Neural cell (in vitro differentiated cells): Measurements from ENCODE around the gene EMILIN2.

Experiments
- CTCF ChIP-seq: fragments of 450-650 bp; IDR thresholded peaks from 2 replicates; pipeline ENCODE4 v1.5.1; 2014; ENCODE audit warnings: antibody characterized with exemption, mild to moderate bottlenecking, moderate library complexity; ENCODE audit not compliant: poor library complexity, severe bottlenecking
- EP300 ChIP-seq: fragments of 450-650 bp; conservative IDR thresholded peaks from 2 replicates; pipeline ENCODE4 v1.6.1; 2014; ENCODE audit warnings: antibody characterized with exemption, mild to moderate bottlenecking, moderate library complexity; ENCODE audit not compliant: poor library complexity, severe bottlenecking
- EZH2 ChIP-seq: fragments of 200-600, 300-800 bp; shearing (Covaris generic), sonication (generic); IDR thresholded peaks from 2 replicates; pipeline ENCODE4 v1.6.1; 2014; ENCODE audit warnings: antibody characterized with exemption, low read length, borderline replicate concordance, mild to moderate bottlenecking; ENCODE audit not compliant: insufficient read depth, poor library complexity, severe bottlenecking
- MXI1 ChIP-seq: fragments of 450-650 bp; conservative IDR thresholded peaks from 2 replicates; pipeline ENCODE4 v1.6.1; 2014; ENCODE audit warnings: antibody characterized with exemption, mild to moderate bottlenecking; ENCODE audit not compliant: poor library complexity, severe bottlenecking
- POLR2AphosphoS5 ChIP-seq: IDR thresholded peaks from 2 replicates; pipeline ENCODE4 v1.6.1; 2012
- RAD21 ChIP-seq: fragments of 450-650 bp; conservative IDR thresholded peaks from 2 replicates; pipeline ENCODE4 v1.6.1; 2014; ENCODE audit warnings: antibody characterized with exemption, mild to moderate bottlenecking, moderate library complexity
- SMC3 ChIP-seq: fragments of 450-650 bp; conservative IDR thresholded peaks from 2 replicates; pipeline ENCODE4 v1.6.1; 2014; ENCODE audit warnings: antibody characterized with exemption, mild to moderate bottlenecking, moderate library complexity; ENCODE audit not compliant: poor library complexity
- TAF1 ChIP-seq: IDR thresholded peaks from 2 replicates; pipeline ENCODE4 v1.6.1; 2012; ENCODE audit warnings: low read depth
- TF ChIP-seq, protein P1 (sequence below): IDR thresholded peaks from 2 replicates; pipeline ENCODE4 v1.6.1; 2012; ENCODE audit warnings: borderline replicate concordance

DNA sequence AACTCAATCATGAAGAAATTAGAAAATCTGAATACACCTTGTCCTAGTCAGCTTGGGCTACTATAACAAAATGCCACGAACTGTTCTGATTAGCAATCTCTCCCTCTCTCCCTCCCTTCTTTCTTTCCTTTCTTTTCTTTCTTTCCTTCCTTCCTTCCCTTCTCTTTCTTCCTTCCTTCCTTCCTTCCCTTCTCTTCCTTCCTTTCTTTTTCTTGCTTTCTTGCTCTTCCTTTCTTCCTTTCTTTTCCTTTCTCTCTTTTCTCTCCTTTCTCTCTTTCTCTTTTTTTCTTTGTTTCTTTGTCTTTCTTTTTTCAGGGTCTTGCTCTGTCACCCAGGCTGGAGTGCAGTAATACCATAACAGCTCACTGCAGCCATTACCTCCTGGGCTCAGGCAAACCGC, 23.6 kb upstream of the EMILIN2 start:
- no peak for TF ChIP-seq EZH2
- no peak for TF ChIP-seq CTCF
- no peak for TF ChIP-seq POLR2AphosphoS5
- TF ChIP-seq RAD21 = no peak
- TF ChIP-seq EP300 = no peak
- TF ChIP-seq SMC3 = no peak
- no peak for TF ChIP-seq MXI1
- no peak for TF ChIP-seq TAF1
- TF ChIP-seq, protein P1, sequence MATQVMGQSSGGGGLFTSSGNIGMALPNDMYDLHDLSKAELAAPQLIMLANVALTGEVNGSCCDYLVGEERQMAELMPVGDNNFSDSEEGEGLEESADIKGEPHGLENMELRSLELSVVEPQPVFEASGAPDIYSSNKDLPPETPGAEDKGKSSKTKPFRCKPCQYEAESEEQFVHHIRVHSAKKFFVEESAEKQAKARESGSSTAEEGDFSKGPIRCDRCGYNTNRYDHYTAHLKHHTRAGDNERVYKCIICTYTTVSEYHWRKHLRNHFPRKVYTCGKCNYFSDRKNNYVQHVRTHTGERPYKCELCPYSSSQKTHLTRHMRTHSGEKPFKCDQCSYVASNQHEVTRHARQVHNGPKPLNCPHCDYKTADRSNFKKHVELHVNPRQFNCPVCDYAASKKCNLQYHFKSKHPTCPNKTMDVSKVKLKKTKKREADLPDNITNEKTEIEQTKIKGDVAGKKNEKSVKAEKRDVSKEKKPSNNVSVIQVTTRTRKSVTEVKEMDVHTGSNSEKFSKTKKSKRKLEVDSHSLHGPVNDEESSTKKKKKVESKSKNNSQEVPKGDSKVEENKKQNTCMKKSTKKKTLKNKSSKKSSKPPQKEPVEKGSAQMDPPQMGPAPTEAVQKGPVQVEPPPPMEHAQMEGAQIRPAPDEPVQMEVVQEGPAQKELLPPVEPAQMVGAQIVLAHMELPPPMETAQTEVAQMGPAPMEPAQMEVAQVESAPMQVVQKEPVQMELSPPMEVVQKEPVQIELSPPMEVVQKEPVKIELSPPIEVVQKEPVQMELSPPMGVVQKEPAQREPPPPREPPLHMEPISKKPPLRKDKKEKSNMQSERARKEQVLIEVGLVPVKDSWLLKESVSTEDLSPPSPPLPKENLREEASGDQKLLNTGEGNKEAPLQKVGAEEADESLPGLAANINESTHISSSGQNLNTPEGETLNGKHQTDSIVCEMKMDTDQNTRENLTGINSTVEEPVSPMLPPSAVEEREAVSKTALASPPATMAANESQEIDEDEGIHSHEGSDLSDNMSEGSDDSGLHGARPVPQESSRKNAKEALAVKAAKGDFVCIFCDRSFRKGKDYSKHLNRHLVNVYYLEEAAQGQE = no peak
